AG09309 (cell line): ENCODE data around the gene HOXB9.

Experiments
- DNase-seq: peaks from one replicate; pipeline ENCODE4 v3.0.0-alpha.2; 2010; ENCODE audit warnings: low read depth
- H3K4me3 ChIP-seq: 2 replicates; pipeline ENCODE4 v1.5.1; 2011; ENCODE audit warnings: mild to moderate bottlenecking, low read depth, low read length, moderate library complexity; ENCODE audit not compliant: control insufficient read depth
- CTCF ChIP-seq: IDR thresholded peaks from 2 replicates; pipeline ENCODE4 v1.5.1; 2011; ENCODE audit warnings: mild to moderate bottlenecking, low read depth, low read length, inconsistent platforms; ENCODE audit not compliant: insufficient read depth, control insufficient read depth; ENCODE audit errors: missing control alignments

Gene HOXB9

GRCh38 chr17:48647963-48648245 is 21.7 kb upstream of the HOXB9 start:
- no peak for TF ChIP-seq CTCF
- no peak overlapping the region for H3K4me3 ChIP-seq
- no peak for DNase-seq

- no peak for DNase-seq
- peak overlapping the region; percentile 34 for H3K4me3 ChIP-seq
- TF ChIP-seq CTCF: no peak
These were observed 21.2 kb upstream of the HOXB9 start for GRCh38 chr17:48647103-48647962.

GRCh38 chr17:48646183-48647102 is 20.3 kb upstream of the HOXB9 start:
- DNase-seq: no peak
- H3K4me3 ChIP-seq: no peak overlapping the region
- no peak for TF ChIP-seq CTCF

GRCh38 chr17:48645639-48646182 is 19.6 kb upstream of the HOXB9 start:
- no peak for DNase-seq
- no peak for TF ChIP-seq CTCF
- H3K4me3 ChIP-seq: no peak overlapping the region

- H3K4me3 ChIP-seq: no peak overlapping the region
- TF ChIP-seq CTCF: no peak
- DNase-seq: no peak
These were observed 18.9 kb upstream of the HOXB9 start for GRCh38 chr17:48644910-48645557.

- H3K4me3 ChIP-seq: no peak overlapping the region
- TF ChIP-seq CTCF: no peak
- DNase-seq: no peak
These were observed 18.0 kb upstream of the HOXB9 start for GRCh38 chr17:48644159-48644558.
